Peyer's patch (tissue), 4 donors: ENCODE data around the gene CHRNE. TPM values are rescaled to one million over a fixed set of nuclear protein-coding genes. Genes with fewer than 3 reads are reported as not detected.
"Not testable (repeated sequence)": the region's sequence is repeated elsewhere in the genome, so short reads cannot be mapped to it uniquely, and the experiment has no call there.

Source experiments
- DNase-seq, 3 donors: peaks; one replicate each; pipeline ENCODE4 v3.0.0-alpha.2; 2017 to 2019
- H3K27ac ChIP-seq, 4 donors: fragments of 200-600 bp; sonication (generic); one replicate each; pipeline ENCODE4 v1.5.1; 2016 to 2019
- H3K27me3 ChIP-seq, 2 donors: fragments of 200-600 bp; sonication (generic); one replicate each; pipeline ENCODE4 v1.5.1; 2019
- H3K36me3 ChIP-seq, 3 donors: fragments of 200-600 bp; sonication (generic); one replicate each; pipeline ENCODE4 v1.5.1; 2016 to 2019
- H3K4me1 ChIP-seq, 4 donors: fragments of 200-600 bp; sonication (generic); one replicate each; pipeline ENCODE4 v1.5.1; 2016 to 2019
- H3K4me3 ChIP-seq, 4 donors: fragments of 200-600 bp; sonication (generic); 1 replicate in 3 of 4; 2 replicates in 1 of 4; pipeline ENCODE4 v1.5.1; 2016 to 2019; ENCODE audit warnings: mild to moderate bottlenecking in 1 of 4
- H3K9me3 ChIP-seq, 4 donors: fragments of 200-600 bp; sonication (generic); one replicate each; pipeline ENCODE4 v1.5.1; 2016 to 2019; ENCODE audit warnings: mild to moderate bottlenecking in 1 of 4
- POLR2A ChIP-seq, 2 donors: fragments of 450-650 bp; IDR thresholded peaks; one replicate each; pipeline ENCODE4 v1.5.1; 2017; ENCODE audit warnings: antibody characterized with exemption in 2 of 2, mild to moderate bottlenecking in 2 of 2, moderate library complexity in 2 of 2
- total RNA-seq, 4 donors: library from RNA; depleted of rRNA; stranded (reverse); fragments of >200 nt; gene quantifications; one replicate each; pipeline ENCODE4 v1.1.0, GENCODE V29; 2016
- TF ChIP-seq, protein P1 (sequence below), 6 experiments: fragments of 450-650 bp in 4 of 6; fragments of 200-600 bp in 2 of 6; sonication (generic) in 1 of 6; IDR thresholded peaks; one replicate each; pipeline ENCODE4 v1.5.1; 2017 to 2019; ENCODE audit warnings: antibody characterized with exemption in 6 of 6, mild to moderate bottlenecking in 3 of 6, moderate library complexity in 1 of 6

The CHRNE gene
- total RNA-seq, 4 donors from 2014 or later = not detected

DNA sequence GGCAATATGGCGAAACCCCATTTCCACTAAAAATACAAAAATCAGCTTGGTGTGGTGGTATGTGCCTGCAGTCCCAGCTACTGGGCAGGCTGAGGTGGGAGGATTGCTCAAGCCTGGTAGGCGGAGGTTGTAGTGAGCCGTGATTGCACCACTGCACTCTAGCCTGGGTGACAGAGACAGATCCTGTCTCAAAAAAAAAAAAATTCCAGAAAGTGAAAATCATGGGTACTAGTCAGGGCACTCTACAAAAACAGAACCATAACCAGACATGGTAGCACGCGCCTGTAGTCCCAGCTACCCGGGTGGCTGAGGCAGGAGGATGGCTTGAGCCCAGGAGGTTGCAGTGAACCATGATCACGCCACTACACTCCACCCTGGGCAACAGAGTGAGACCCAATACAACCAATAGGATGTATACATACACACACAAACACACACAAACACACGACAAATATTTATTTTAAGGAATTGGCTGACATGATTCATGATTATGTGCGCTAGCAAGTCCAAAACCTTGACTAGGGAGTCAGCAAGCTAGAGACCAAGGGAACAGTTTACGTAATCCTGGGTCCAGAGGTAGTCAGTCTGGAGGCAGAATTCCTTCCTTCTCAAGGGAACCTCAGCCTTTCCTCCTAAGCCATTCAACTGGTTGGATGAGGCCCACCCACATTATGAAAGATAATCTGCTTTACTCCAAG, 17.6 kb upstream of the CHRNE start:
- TF ChIP-seq, protein P1, sequence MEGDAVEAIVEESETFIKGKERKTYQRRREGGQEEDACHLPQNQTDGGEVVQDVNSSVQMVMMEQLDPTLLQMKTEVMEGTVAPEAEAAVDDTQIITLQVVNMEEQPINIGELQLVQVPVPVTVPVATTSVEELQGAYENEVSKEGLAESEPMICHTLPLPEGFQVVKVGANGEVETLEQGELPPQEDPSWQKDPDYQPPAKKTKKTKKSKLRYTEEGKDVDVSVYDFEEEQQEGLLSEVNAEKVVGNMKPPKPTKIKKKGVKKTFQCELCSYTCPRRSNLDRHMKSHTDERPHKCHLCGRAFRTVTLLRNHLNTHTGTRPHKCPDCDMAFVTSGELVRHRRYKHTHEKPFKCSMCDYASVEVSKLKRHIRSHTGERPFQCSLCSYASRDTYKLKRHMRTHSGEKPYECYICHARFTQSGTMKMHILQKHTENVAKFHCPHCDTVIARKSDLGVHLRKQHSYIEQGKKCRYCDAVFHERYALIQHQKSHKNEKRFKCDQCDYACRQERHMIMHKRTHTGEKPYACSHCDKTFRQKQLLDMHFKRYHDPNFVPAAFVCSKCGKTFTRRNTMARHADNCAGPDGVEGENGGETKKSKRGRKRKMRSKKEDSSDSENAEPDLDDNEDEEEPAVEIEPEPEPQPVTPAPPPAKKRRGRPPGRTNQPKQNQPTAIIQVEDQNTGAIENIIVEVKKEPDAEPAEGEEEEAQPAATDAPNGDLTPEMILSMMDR (IDR thresholded peaks at IDR 0.05) = no peak
- no peak for TF ChIP-seq POLR2A (IDR thresholded peaks at IDR 0.05)
- Histone ChIP-seq H3K9me3 (no peaks in the 10 kb centered on the region), H3K4me1 (no peaks in the 10 kb centered on the region), H3K27me3 (no peaks in the 10 kb centered on the region), H3K27ac (no peak overlapping the region), H3K36me3 (no peaks in the 10 kb centered on the region), H3K4me3 (no peak overlapping the region)
- no peak for DNase-seq

DNA sequence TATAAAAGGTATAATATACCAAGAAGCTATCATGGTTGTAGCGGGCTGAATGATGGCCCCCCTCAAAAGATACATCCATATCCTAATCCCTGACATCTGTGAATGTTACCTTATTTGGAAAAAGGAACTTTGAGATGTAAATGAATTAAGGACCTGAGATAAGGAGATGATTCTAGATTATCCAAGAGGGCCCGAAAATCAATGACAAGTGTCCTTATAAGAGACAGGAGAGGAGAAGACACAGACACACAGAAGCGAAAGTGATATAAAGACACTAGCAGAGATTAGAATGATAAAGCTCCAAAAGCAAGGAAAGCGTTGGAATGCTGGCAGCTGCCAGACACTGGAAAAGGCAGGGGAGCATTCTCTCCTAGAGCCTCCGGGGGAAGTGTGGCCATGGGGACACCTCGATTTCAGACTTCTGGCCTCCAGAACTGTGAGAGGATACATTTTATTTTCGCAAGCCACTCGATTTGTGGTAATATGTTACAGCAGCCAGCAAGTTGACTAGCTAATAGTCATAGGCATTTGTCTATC, 16.7 kb upstream of the CHRNE start:
- Histone ChIP-seq H3K27ac (no peak overlapping the region), H3K9me3 (no peaks in the 10 kb centered on the region), H3K4me3 (no peak overlapping the region), H3K36me3 (no peaks in the 10 kb centered on the region), H3K27me3 (no peaks in the 10 kb centered on the region), H3K4me1 (no peaks in the 10 kb centered on the region)
- TF ChIP-seq, protein P1 (IDR thresholded peaks at IDR 0.05) = no peak
- TF ChIP-seq POLR2A (IDR thresholded peaks at IDR 0.05) = no peak
- DNase-seq = no peak

DNA sequence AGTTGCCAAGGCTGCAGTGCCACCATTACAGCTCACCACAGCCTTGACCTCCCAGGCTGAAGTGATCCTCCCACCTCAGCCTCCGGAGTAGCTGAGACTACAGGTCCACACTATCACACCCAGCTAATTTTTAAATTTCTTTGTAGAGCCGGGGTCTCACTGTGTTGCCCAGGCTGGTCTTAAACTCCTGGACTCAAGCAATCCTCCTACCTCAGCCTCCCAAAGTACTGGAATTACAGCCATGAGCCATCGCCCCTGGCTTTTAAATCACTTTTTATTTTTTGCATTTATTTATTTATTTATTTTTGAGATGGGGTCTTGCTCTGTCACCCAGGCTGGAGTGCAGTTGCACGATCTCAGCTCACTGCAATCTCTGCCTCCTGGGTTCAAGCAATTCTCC, 11.7 kb upstream of the CHRNE start:
- H3K4me1 ChIP-seq, H3K4me3 ChIP-seq, H3K9me3 ChIP-seq, H3K36me3 ChIP-seq, DNase-seq, H3K27me3 ChIP-seq, H3K27ac ChIP-seq: not testable (repeated sequence)

DNA sequence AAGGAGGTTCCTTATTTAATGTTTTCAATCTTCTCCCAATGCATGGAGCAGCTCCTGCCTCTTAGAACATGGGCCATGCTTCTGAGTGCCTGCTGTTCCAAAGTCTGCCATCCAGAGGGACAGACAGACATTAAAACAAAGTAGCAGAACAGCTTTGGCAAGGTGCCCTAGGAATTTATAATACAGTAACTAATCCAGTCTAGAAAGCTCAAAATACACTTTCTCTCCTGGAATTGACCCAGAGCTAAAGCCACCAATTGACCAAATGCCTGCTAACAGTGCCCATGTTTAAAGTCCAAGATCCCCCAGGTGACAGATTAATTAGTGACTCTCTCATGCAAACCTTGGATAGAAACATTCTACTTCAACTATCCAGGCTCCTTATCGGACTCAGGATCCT, 11.1 kb upstream of the CHRNE start:
- Histone ChIP-seq H3K4me1 (peaks cover 0 to 7% (median 0%) of the 10 kb centered on the region in 4 donors), H3K9me3 (no peaks in the 10 kb centered on the region), H3K36me3 (no peaks in the 10 kb centered on the region), H3K4me3 (no peak overlapping the region), H3K27me3 (no peaks in the 10 kb centered on the region), H3K27ac (no peak overlapping the region)
- TF ChIP-seq, protein P1 (IDR thresholded peaks at IDR 0.05) = peak in 2 of 6 experiments; percentile 32 to 39
- no peak for TF ChIP-seq POLR2A (IDR thresholded peaks at IDR 0.05)
- no peak for DNase-seq

DNA sequence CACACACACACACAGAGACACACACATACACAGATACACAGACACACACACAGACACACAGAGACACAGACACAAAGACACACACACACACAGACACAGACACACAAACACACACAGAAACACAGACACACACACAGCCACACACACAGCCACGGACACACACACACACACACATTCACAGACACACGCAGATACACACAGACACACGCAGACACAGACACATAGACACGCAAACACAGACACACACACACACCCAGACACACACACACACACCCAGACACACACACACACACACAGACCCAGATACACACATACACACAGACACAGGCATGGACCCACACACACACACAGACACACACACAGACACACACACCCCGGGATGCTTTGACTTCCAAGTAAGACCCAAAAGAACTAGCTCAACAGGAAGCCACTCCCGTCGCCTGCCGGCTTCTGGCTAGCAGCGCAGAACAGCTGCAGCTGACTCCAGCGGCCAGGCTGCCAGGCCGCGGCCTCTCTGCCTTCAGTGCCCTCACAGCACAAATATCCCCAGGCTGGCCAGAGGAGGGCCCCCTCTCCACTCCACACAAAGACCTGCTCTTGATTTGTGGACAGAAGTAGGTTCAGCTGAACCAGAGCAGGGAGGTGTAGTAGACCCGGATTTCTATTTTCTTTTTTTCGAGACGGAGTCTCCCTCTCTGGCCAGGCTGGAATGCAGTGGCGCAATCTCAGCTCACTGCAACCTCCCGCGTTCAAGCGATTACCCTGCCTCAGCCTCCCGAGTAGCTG, 6.0 kb upstream of the CHRNE start:
- no peak for TF ChIP-seq POLR2A (IDR thresholded peaks at IDR 0.05)
- TF ChIP-seq, protein P1 (IDR thresholded peaks at IDR 0.05) = peak; percentile 75 to 96 (median 90)
- H3K4me3 ChIP-seq = no peak overlapping the region
- H3K9me3 ChIP-seq = no peaks in the 10 kb centered on the region
- peak overlapping the region in 3 of 4 donors; percentile 26 to 34 (median 31) for H3K27ac ChIP-seq
- H3K27me3 ChIP-seq = no peaks in the 10 kb centered on the region
- H3K4me1 ChIP-seq = peaks cover 0 to 7% (median 0%) of the 10 kb centered on the region in 4 donors
- DNase-seq = peak; percentile 83 to 95 (median 89)
- no peaks in the 10 kb centered on the region for H3K36me3 ChIP-seq

DNA sequence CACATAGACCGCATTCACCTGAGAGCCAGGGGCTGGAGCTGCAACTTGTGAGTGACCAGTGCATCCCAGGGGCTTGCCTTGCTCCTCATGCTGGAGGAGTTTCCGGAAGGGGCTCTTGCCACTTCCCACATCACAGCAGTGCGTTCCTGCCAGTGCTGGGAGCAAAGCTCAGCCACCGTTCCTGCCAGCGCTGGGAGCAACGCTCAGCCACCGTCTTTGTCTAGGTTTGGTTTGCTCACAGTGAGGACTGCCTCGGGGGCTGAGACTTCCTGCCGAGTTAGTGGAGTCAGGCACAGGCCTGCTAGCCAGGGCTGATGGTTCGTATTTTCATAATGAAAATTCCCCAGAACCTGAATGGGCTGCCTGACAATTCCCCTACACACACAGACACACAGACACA, 5.4 kb upstream of the CHRNE start:
- no peak for TF ChIP-seq POLR2A (IDR thresholded peaks at IDR 0.05)
- peaks cover 0 to 10% (median 3%) of the 10 kb centered on the region in 4 donors for H3K4me1 ChIP-seq
- no peak overlapping the region for H3K4me3 ChIP-seq
- no peaks in the 10 kb centered on the region for H3K27me3 ChIP-seq
- no peaks in the 10 kb centered on the region for H3K9me3 ChIP-seq
- DNase-seq = no peak
- H3K27ac ChIP-seq = peak overlapping the region in 3 of 4 donors; percentile 26 to 34 (median 31)
- no peaks in the 10 kb centered on the region for H3K36me3 ChIP-seq

DNA sequence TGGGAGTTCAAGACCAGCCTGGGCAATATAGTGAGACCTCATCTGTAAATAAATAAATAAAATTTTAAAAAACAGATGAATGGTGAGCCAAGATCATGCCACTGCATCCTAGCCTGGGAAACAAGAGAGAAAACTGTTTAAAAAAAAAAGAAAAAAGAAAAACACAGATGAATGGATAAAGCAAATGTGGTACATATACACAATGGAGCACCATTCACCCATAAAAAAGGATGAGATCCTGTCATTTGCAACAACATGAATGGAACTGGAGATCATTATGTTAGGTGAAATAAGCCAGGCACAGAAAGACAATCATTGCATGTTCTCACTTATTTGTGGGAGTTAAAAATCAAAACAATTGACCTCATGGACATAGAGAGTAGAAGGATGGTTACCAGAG, 3.7 kb upstream of the CHRNE start:
- H3K9me3 ChIP-seq, DNase-seq: not testable (repeated sequence)

More for the DNA sequence above, 3.7 kb upstream of the CHRNE start:
- H3K4me1 ChIP-seq = peaks cover 0 to 15% (median 8%) of the 10 kb centered on the region in 4 donors
- H3K36me3 ChIP-seq, H3K27ac ChIP-seq, H3K27me3 ChIP-seq, H3K4me3 ChIP-seq: not testable (repeated sequence)
